ENCODE results near the gene WWTR1.

DNA sequence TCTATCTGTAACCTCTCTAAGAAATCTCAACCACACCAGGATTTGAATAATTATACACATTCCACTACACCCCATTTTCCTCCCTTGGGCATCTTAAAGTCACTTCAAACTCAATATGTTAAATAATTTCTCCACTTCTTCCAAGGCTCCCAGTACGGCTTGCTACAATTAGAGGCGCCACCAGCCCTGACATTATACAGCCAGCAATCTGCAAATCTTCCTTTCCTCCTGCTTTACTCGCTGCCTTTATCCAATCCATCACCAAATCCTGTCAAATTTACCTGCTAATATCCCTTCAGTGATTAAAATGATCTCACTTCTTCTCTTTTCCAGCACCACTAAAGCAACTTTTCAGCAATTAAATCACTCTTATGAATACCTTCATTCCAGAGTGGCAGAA is 13.9 kb downstream of the WWTR1 start:
- TF ChIP-seq POLR2A (IDR thresholded peaks at IDR 0.05; ENCODE audit: low read depth, low read length) (no peak), TAF1 (IDR thresholded peaks at IDR 0.05; ENCODE audit: low read depth, low read length) (no peak), POLR2AphosphoS5 (IDR thresholded peaks at IDR 0.05; ENCODE audit: low read depth, low read length) (no peak)

Measured in GM12891 (cell line).